A549 (cell line): ENCODE data around the gene SLC6A3.

Experiments used
- CBX2 ChIP-seq: fragments of 200-600 bp; sonication (generic); IDR thresholded peaks from 2 replicates; pipeline ENCODE4 v1.6.1; 2016; ENCODE audit warnings: low read depth, mild to moderate bottlenecking, borderline replicate concordance
- EP300 ChIP-seq, 2 experiments: fragments of >200 bp; sonication (Bioruptor Twin); formaldehyde crosslinking; IDR thresholded peaks; 2 replicates in 1 of 2; 3 replicates in 1 of 2; pipeline ENCODE4 v1.6.1; 2016 to 2017
- HDAC2 ChIP-seq: fragments of 200-600 bp; sonication (generic); IDR thresholded peaks from 2 replicates; pipeline ENCODE4 v1.6.1; 2016
- POLR2A ChIP-seq: IDR thresholded peaks from 2 replicates; pipeline ENCODE4 v1.6.1; 2012; ENCODE audit warnings: mild to moderate bottlenecking, low read length
- POLR2AphosphoS2 ChIP-seq: conservative IDR thresholded peaks from 2 replicates; pipeline ENCODE4 v1.6.1; 2012; ENCODE audit warnings: low read length, improper control_type of control experiment, inconsistent platforms
- RAD21 ChIP-seq, 2 experiments: fragments of >200 bp in 1 of 2; sonication (Bioruptor Twin) in 1 of 2; formaldehyde crosslinking in 1 of 2; IDR thresholded peaks in 1 of 2; conservative IDR thresholded peaks in 1 of 2; 2 replicates in 1 of 2; 3 replicates in 1 of 2; pipeline ENCODE4 v1.6.1; 2012 to 2018; ENCODE audit warnings: inconsistent platforms in 1 of 2
- RFX5 ChIP-seq: fragments of 450-650 bp; IDR thresholded peaks from 2 replicates; pipeline ENCODE4 v1.7.1; 2014; ENCODE audit warnings: antibody characterized with exemption, mild to moderate bottlenecking, moderate library complexity
- TF ChIP-seq, protein P1 (sequence below): fragments of >200 bp; sonication (Bioruptor Twin); formaldehyde crosslinking; IDR thresholded peaks from 3 replicates; pipeline ENCODE4 v1.5.1; 2016
- TF ChIP-seq, protein P2 (sequence below): IDR thresholded peaks from 2 replicates; pipeline ENCODE4 v1.6.1; 2012
- TF ChIP-seq, protein P3 (sequence below): fragments of 450-650 bp; IDR thresholded peaks from 2 replicates; pipeline ENCODE4 v1.6.1; 2014; ENCODE audit warnings: antibody characterized with exemption
- TF ChIP-seq, protein P4 (sequence below): fragments of 200-600 bp; sonication (generic); IDR thresholded peaks from 2 replicates; pipeline ENCODE4 v1.6.1; 2016; ENCODE audit warnings: antibody characterized with exemption, mild to moderate bottlenecking, moderate library complexity
- TF ChIP-seq, protein P5 (sequence below): IDR thresholded peaks from 2 replicates; pipeline ENCODE4 v1.6.1; 2012

DNA sequence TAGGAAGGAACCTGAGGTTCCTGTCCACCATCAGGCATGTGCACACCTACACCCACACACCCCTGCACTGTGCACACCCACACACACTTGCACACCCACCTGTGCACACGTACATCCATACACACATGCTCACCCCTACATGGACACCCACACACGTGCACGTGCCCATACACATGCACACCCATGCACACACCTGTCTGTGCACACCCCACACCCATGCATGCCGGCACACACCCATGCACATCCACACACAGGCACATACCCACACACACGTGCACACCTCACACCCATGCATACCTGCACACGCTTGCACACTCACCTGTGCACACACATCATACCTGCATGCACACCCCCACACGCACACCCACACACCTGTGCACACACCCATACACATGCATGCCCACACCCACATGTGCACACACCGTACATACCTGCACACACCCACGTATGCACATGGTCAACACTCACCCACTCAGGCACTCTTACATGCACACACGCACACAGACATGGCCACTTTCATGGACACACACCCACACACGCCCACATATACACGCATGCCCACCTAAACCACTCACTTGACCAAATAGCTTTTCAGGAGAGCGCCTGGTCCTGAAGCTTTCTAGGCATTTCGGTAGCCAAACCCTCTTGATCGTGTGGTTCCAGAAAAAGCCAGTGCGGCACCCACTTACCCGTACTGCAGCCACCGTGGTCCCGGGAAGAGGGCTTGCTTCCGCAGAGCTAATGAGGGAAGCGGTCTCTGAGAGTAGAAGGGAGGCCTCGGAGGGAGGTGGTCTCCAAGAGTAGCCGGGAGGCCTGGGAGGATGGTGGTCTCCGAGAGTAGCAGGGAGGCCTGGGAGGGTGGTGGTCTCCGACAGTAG, 63.6 kb downstream of the SLC6A3 start:
- TF ChIP-seq EP300 (IDR thresholded peaks at IDR 0.05) (no peak), RFX5 (no peak), HDAC2 (no peak), POLR2A (no peak), RAD21 (conservative IDR thresholded peaks at IDR 0.05 in 1 of 2, IDR thresholded peaks at IDR 0.05 in 1 of 2) (no peak), CBX2 (no peak), POLR2AphosphoS2 (no peak)
- TF ChIP-seq, protein P1, sequence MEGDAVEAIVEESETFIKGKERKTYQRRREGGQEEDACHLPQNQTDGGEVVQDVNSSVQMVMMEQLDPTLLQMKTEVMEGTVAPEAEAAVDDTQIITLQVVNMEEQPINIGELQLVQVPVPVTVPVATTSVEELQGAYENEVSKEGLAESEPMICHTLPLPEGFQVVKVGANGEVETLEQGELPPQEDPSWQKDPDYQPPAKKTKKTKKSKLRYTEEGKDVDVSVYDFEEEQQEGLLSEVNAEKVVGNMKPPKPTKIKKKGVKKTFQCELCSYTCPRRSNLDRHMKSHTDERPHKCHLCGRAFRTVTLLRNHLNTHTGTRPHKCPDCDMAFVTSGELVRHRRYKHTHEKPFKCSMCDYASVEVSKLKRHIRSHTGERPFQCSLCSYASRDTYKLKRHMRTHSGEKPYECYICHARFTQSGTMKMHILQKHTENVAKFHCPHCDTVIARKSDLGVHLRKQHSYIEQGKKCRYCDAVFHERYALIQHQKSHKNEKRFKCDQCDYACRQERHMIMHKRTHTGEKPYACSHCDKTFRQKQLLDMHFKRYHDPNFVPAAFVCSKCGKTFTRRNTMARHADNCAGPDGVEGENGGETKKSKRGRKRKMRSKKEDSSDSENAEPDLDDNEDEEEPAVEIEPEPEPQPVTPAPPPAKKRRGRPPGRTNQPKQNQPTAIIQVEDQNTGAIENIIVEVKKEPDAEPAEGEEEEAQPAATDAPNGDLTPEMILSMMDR, result no peak
- TF ChIP-seq, protein P2, sequence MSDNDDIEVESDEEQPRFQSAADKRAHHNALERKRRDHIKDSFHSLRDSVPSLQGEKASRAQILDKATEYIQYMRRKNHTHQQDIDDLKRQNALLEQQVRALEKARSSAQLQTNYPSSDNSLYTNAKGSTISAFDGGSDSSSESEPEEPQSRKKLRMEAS, result no peak
- TF ChIP-seq, protein P3, sequence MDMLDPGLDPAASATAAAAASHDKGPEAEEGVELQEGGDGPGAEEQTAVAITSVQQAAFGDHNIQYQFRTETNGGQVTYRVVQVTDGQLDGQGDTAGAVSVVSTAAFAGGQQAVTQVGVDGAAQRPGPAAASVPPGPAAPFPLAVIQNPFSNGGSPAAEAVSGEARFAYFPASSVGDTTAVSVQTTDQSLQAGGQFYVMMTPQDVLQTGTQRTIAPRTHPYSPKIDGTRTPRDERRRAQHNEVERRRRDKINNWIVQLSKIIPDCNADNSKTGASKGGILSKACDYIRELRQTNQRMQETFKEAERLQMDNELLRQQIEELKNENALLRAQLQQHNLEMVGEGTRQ, result no peak
- TF ChIP-seq, protein P4, sequence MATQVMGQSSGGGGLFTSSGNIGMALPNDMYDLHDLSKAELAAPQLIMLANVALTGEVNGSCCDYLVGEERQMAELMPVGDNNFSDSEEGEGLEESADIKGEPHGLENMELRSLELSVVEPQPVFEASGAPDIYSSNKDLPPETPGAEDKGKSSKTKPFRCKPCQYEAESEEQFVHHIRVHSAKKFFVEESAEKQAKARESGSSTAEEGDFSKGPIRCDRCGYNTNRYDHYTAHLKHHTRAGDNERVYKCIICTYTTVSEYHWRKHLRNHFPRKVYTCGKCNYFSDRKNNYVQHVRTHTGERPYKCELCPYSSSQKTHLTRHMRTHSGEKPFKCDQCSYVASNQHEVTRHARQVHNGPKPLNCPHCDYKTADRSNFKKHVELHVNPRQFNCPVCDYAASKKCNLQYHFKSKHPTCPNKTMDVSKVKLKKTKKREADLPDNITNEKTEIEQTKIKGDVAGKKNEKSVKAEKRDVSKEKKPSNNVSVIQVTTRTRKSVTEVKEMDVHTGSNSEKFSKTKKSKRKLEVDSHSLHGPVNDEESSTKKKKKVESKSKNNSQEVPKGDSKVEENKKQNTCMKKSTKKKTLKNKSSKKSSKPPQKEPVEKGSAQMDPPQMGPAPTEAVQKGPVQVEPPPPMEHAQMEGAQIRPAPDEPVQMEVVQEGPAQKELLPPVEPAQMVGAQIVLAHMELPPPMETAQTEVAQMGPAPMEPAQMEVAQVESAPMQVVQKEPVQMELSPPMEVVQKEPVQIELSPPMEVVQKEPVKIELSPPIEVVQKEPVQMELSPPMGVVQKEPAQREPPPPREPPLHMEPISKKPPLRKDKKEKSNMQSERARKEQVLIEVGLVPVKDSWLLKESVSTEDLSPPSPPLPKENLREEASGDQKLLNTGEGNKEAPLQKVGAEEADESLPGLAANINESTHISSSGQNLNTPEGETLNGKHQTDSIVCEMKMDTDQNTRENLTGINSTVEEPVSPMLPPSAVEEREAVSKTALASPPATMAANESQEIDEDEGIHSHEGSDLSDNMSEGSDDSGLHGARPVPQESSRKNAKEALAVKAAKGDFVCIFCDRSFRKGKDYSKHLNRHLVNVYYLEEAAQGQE, result no peak
- TF ChIP-seq, protein P5, sequence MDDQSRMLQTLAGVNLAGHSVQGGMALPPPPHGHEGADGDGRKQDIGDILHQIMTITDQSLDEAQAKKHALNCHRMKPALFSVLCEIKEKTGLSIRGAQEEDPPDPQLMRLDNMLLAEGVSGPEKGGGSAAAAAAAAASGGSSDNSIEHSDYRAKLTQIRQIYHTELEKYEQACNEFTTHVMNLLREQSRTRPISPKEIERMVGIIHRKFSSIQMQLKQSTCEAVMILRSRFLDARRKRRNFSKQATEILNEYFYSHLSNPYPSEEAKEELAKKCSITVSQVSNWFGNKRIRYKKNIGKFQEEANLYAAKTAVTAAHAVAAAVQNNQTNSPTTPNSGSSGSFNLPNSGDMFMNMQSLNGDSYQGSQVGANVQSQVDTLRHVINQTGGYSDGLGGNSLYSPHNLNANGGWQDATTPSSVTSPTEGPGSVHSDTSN, result no peak
